ENCODE data around the gene GGTLC2. TPM values are rescaled to one million over a fixed set of nuclear protein-coding genes. Genes with fewer than 3 reads are reported as not detected.
"Not testable (repeated sequence)": the region's sequence is repeated elsewhere in the genome, so short reads cannot be mapped to it uniquely, and the experiment has no call there.

The GGTLC2 gene
- total RNA-seq, 2 experiments from 2014 or later, result not detected

GRCh38 chr22:22647952-22648351, 3.5 kb downstream of the GGTLC2 start:
- H3K27me3 Mint-ChIP-seq; H3K4me1 Mint-ChIP-seq (ENCODE audit: low read depth); POLR2A ChIA-PET; H3K36me3 Mint-ChIP-seq (ENCODE audit: low read depth); ATAC-seq; DNase-seq; H3K9me3 Mint-ChIP-seq; CTCF ChIA-PET; intact Hi-C loops (cut with micrococcal nuclease); H3K27ac Mint-ChIP-seq; H3K4me3 Mint-ChIP-seq: not testable (repeated sequence)
- peak; percentile 50 for TF ChIP-seq CTCF (IDR thresholded peaks at IDR 0.05)

- POLR2A ChIA-PET; intact Hi-C loops (cut with micrococcal nuclease); DNase-seq; H3K27me3 Mint-ChIP-seq; H3K4me1 Mint-ChIP-seq (ENCODE audit: low read depth); H3K36me3 Mint-ChIP-seq (ENCODE audit: low read depth); H3K27ac Mint-ChIP-seq; ATAC-seq; H3K4me3 Mint-ChIP-seq; CTCF ChIA-PET; H3K9me3 Mint-ChIP-seq: not testable (repeated sequence)
These were observed 4.6 kb downstream of the GGTLC2 start for GRCh38 chr22:22648863-22649536.

- ATAC-seq; POLR2A ChIA-PET; H3K27ac Mint-ChIP-seq; intact Hi-C loops (cut with micrococcal nuclease); H3K27me3 Mint-ChIP-seq; H3K4me3 Mint-ChIP-seq; CTCF ChIA-PET; H3K9me3 Mint-ChIP-seq; H3K4me1 Mint-ChIP-seq (ENCODE audit: low read depth); DNase-seq; H3K36me3 Mint-ChIP-seq (ENCODE audit: low read depth): not testable (repeated sequence)
These were observed 5.3 kb downstream of the GGTLC2 start for GRCh38 chr22:22649761-22650160.

- intact Hi-C loops (cut with micrococcal nuclease); H3K9me3 Mint-ChIP-seq; CTCF ChIA-PET; H3K27ac Mint-ChIP-seq; POLR2A ChIA-PET; H3K4me1 Mint-ChIP-seq (ENCODE audit: low read depth); DNase-seq; H3K4me3 Mint-ChIP-seq; H3K27me3 Mint-ChIP-seq; H3K36me3 Mint-ChIP-seq (ENCODE audit: low read depth); ATAC-seq: not testable (repeated sequence)
These were observed 6.0 kb downstream of the GGTLC2 start for GRCh38 chr22:22650398-22650797.

- POLR2A ChIA-PET; H3K36me3 Mint-ChIP-seq (ENCODE audit: low read depth); CTCF ChIA-PET; H3K4me3 Mint-ChIP-seq; ATAC-seq; DNase-seq; H3K4me1 Mint-ChIP-seq (ENCODE audit: low read depth); H3K27ac Mint-ChIP-seq; H3K9me3 Mint-ChIP-seq; intact Hi-C loops (cut with micrococcal nuclease); H3K27me3 Mint-ChIP-seq: not testable (repeated sequence)
These were observed 6.5 kb downstream of the GGTLC2 start for GRCh38 chr22:22650803-22651515.

- H3K9me3 Mint-ChIP-seq; CTCF ChIA-PET; H3K36me3 Mint-ChIP-seq (ENCODE audit: low read depth); intact Hi-C loops (cut with micrococcal nuclease); H3K27me3 Mint-ChIP-seq; ATAC-seq; H3K4me1 Mint-ChIP-seq (ENCODE audit: low read depth); H3K27ac Mint-ChIP-seq; POLR2A ChIA-PET; H3K4me3 Mint-ChIP-seq; DNase-seq: not testable (repeated sequence)
These were observed 7.2 kb downstream of the GGTLC2 start for GRCh38 chr22:22651593-22651992.

- H3K27me3 Mint-ChIP-seq; DNase-seq; ATAC-seq; intact Hi-C loops (cut with micrococcal nuclease); H3K27ac Mint-ChIP-seq; H3K9me3 Mint-ChIP-seq; CTCF ChIA-PET; H3K4me1 Mint-ChIP-seq (ENCODE audit: low read depth); H3K36me3 Mint-ChIP-seq (ENCODE audit: low read depth); POLR2A ChIA-PET; H3K4me3 Mint-ChIP-seq: not testable (repeated sequence)
These were observed 7.7 kb downstream of the GGTLC2 start for GRCh38 chr22:22652102-22652501.

GRCh38 chr22:22652573-22652972, 8.2 kb downstream of the GGTLC2 start:
- intact Hi-C loops (cut with micrococcal nuclease); H3K9me3 Mint-ChIP-seq; H3K27ac Mint-ChIP-seq; H3K36me3 Mint-ChIP-seq (ENCODE audit: low read depth); ATAC-seq; DNase-seq; POLR2A ChIA-PET; CTCF ChIA-PET; H3K27me3 Mint-ChIP-seq; H3K4me1 Mint-ChIP-seq (ENCODE audit: low read depth); H3K4me3 Mint-ChIP-seq: not testable (repeated sequence)

GRCh38 chr22:22653677-22654381, 9.4 kb downstream of the GGTLC2 start:
- H3K9me3 Mint-ChIP-seq; H3K4me1 Mint-ChIP-seq (ENCODE audit: low read depth); H3K27ac Mint-ChIP-seq; H3K27me3 Mint-ChIP-seq; POLR2A ChIA-PET; H3K4me3 Mint-ChIP-seq; H3K36me3 Mint-ChIP-seq (ENCODE audit: low read depth); intact Hi-C loops (cut with micrococcal nuclease); CTCF ChIA-PET; DNase-seq; ATAC-seq: not testable (repeated sequence)

Measured in activated CD8-positive, alpha-beta T cell treated with anti-CD3 and anti-CD28 coated beads for 36 hours (primary cell).